ENCODE results near the gene CHML. TPM values are rescaled to one million over a fixed set of nuclear protein-coding genes. Genes with fewer than 3 reads are reported as not detected.

CHML gene
- 4.9 and 6.4 TPM in 2 replicates for total RNA-seq

GRCh38 chr1:241640149-241640866, at the start of gene CHML, which contains the start of gene OPN3:
Gene CHML, minus strand, starts transcription at chr1:241640369. Its CDS starts 4,603 bp downstream, at chr1:241635766.
Gene OPN3, minus strand, starts transcription at chr1:241640369. Its CDS starts 115 bp downstream, at chr1:241640254.

GRCh38 chr1:241652012-241652411, 11.8 kb upstream of the CHML start, which contains the start of gene WDR64:
Gene WDR64, plus strand, starts transcription at chr1:241652281. Its CDS starts 204 bp downstream, at chr1:241652485.

Other genes with a start within 250 kb of the CHML start
- gene FH, start 120.6 kb downstream of the CHML start, total RNA-seq, result 73.8 and 76.7 TPM in 2 replicates
- gene KMO, start 108.0 kb downstream of the CHML start, total RNA-seq, result under 0.01 TPM in 1 of 2 replicates, not detected in the other
- gene OPN3, start within 50 bp of the CHML start, total RNA-seq, result 15.5 and 17.0 TPM in 2 replicates
- not detected in 2 replicates for gene WDR64, start 11.9 kb upstream of the CHML start, total RNA-seq
- 1.8 and 2.8 TPM in 2 replicates for gene EXO1, start 207.8 kb upstream of the CHML start, total RNA-seq